SK-N-SH treated with all-trans-retinoic acid at 6 μM for 48 hours (cell line): ENCODE data around the gene TNRC6B.
"Not testable (repeated sequence)": the region's sequence is repeated elsewhere in the genome, so short reads cannot be mapped to it uniquely, and the experiment has no call there.

ENCODE experiments used
- CREB5 ChIP-seq: fragments of 250-450 bp; sonication (Bioruptor Pico); IDR thresholded peaks from 2 replicates; pipeline ENCODE4 v1.5.1; 2020; ENCODE audit warnings: low read depth, mild to moderate bottlenecking, moderate library complexity
- CSDC2 ChIP-seq: fragments of 250-450 bp; sonication (Bioruptor Pico); IDR thresholded peaks from 2 replicates; pipeline ENCODE4 v1.5.0; 2020; ENCODE audit warnings: mild to moderate bottlenecking, moderate library complexity
- CSRNP3 ChIP-seq: fragments of 250-450 bp; sonication (Bioruptor Pico); IDR thresholded peaks from 2 replicates; pipeline ENCODE4 v1.5.1; 2021; ENCODE audit warnings: mild to moderate bottlenecking, moderate library complexity
- ESRRG ChIP-seq: fragments of 250-450 bp; sonication (Bioruptor Pico); IDR thresholded peaks from 2 replicates; pipeline ENCODE4 v1.6.1; 2021; ENCODE audit warnings: mild to moderate bottlenecking
- RARB ChIP-seq: fragments of 250-450 bp; sonication (Bioruptor Pico); IDR thresholded peaks from 2 replicates; pipeline ENCODE4 v1.8.0; 2021; ENCODE audit warnings: mild to moderate bottlenecking, moderate library complexity
- TCF4 ChIP-seq: fragments of 250-450 bp; sonication (Bioruptor Pico); IDR thresholded peaks from 2 replicates; pipeline ENCODE4 v1.8.0; 2021; ENCODE audit warnings: mild to moderate bottlenecking, moderate library complexity, borderline replicate concordance
- TOX ChIP-seq: fragments of 250-450 bp; sonication (Bioruptor Pico); IDR thresholded peaks from 2 replicates; pipeline ENCODE4 v1.8.0; 2021; ENCODE audit warnings: mild to moderate bottlenecking, moderate library complexity, borderline replicate concordance
- TSHZ2 ChIP-seq: fragments of 250-450 bp; sonication (Bioruptor Pico); IDR thresholded peaks from 2 replicates; pipeline ENCODE4 v1.5.0; 2020; ENCODE audit warnings: mild to moderate bottlenecking, moderate library complexity
- ZC3H10 ChIP-seq: fragments of 250-450 bp; sonication (Bioruptor Pico); IDR thresholded peaks from 2 replicates; pipeline ENCODE4 v1.5.1; 2021; ENCODE audit warnings: mild to moderate bottlenecking, moderate library complexity
- ZFP3 ChIP-seq: fragments of 250-450 bp; sonication (Bioruptor Pico); IDR thresholded peaks from 2 replicates; pipeline ENCODE4 v1.5.0; 2020; ENCODE audit warnings: mild to moderate bottlenecking, moderate library complexity
- ZNF565 ChIP-seq: fragments of 450-650 bp; formaldehyde crosslinking; conservative IDR thresholded peaks from 2 replicates; pipeline ENCODE4 v1.5.0; 2020; ENCODE audit warnings: low read depth, mild to moderate bottlenecking, moderate library complexity
- ZNF70 ChIP-seq: fragments of 450-650 bp; formaldehyde crosslinking; IDR thresholded peaks from 2 replicates; pipeline ENCODE4 v1.5.0; 2020; ENCODE audit warnings: mild to moderate bottlenecking, moderate library complexity
- ZNF8 ChIP-seq: fragments of 450-650 bp; formaldehyde crosslinking; IDR thresholded peaks from 2 replicates; pipeline ENCODE4 v1.5.0; 2020; ENCODE audit warnings: mild to moderate bottlenecking, moderate library complexity
- TF ChIP-seq, protein P1 (sequence below): fragments of 250-450 bp; sonication (Bioruptor Pico); IDR thresholded peaks from 2 replicates; pipeline ENCODE4 v1.8.0; 2020; ENCODE audit warnings: mild to moderate bottlenecking, moderate library complexity, borderline replicate concordance

DNA sequence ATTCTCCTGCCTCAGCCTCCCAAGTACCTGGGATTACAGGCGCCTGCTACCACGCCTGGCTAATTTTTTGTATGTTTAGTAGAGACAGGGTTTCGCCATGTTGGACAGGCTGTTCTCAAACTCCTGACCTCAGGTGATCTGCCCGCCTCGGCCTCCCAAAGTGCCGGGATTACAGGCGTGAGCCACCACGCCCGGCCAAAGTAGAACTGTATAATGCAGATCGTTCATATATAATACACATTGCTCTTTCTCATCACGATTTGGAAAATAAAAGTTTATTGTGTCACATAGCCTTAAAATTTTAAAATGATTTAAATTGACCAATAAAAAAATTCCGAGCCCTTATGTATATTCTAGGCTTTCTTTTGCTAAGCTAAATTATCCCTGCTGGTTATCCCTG, 133.9 kb downstream of the TNRC6B start:
- not testable (repeated sequence) for TF ChIP-seq RARB (CRISPR knock-in tag); CSDC2 (CRISPR knock-in tag); TOX (CRISPR knock-in tag); ZNF8 (CRISPR knock-in tag); TCF4 (CRISPR knock-in tag); ZFP3; CREB5 (CRISPR knock-in tag); ZNF70 (CRISPR knock-in tag); ESRRG (CRISPR knock-in tag); ZC3H10 (CRISPR knock-in tag); ZNF565 (CRISPR knock-in tag); CSRNP3; TSHZ2 (CRISPR knock-in tag)
- TF ChIP-seq, protein P1, sequence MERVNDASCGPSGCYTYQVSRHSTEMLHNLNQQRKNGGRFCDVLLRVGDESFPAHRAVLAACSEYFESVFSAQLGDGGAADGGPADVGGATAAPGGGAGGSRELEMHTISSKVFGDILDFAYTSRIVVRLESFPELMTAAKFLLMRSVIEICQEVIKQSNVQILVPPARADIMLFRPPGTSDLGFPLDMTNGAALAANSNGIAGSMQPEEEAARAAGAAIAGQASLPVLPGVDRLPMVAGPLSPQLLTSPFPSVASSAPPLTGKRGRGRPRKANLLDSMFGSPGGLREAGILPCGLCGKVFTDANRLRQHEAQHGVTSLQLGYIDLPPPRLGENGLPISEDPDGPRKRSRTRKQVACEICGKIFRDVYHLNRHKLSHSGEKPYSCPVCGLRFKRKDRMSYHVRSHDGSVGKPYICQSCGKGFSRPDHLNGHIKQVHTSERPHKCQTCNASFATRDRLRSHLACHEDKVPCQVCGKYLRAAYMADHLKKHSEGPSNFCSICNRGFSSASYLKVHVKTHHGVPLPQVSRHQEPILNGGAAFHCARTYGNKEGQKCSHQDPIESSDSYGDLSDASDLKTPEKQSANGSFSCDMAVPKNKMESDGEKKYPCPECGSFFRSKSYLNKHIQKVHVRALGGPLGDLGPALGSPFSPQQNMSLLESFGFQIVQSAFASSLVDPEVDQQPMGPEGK (CRISPR knock-in tag): not testable (repeated sequence)
